HepG2 (cell line): ENCODE measurements around the gene TMED6. TPM values are rescaled to one million over a fixed set of nuclear protein-coding genes. Genes with fewer than 3 reads are reported as not detected.

Source experiments
- CHD2 ChIP-seq: IDR thresholded peaks from 2 replicates; pipeline ENCODE4 v1.6.1; 2011; ENCODE audit warnings: low read depth, low read length, improper control_type of control experiment
- FIP1L1 ChIP-seq: fragments of 200-400 bp; formaldehyde crosslinking; IDR thresholded peaks from 2 replicates; pipeline ENCODE4 v1.6.1; 2018; ENCODE audit warnings: low read depth, mild to moderate bottlenecking, low read length, moderate library complexity, borderline replicate concordance; ENCODE audit not compliant: insufficient read depth
- HNRNPK ChIP-seq: fragments of 200-400 bp; formaldehyde crosslinking; IDR thresholded peaks from 2 replicates; pipeline ENCODE4 v1.6.1; 2018; ENCODE audit warnings: low read length, low read depth, moderate library complexity, mild to moderate bottlenecking; ENCODE audit not compliant: poor library complexity, severe bottlenecking
- KLF15 ChIP-seq: sonication (generic); formaldehyde crosslinking; IDR thresholded peaks from 2 replicates; pipeline ENCODE4 v1.8.1; 2023; ENCODE audit warnings: borderline replicate concordance, mild to moderate bottlenecking, inconsistent platforms, missing genetic modification reagents, mixed read lengths
- NCOA1 ChIP-seq: sonication (generic); formaldehyde crosslinking; IDR thresholded peaks from 2 replicates; pipeline ENCODE4 v1.9.0; 2021; ENCODE audit warnings: missing genetic modification reagents
- NFIB ChIP-seq: sonication (generic); formaldehyde crosslinking; IDR thresholded peaks from 2 replicates; pipeline ENCODE4 v1.9.0; 2021; ENCODE audit warnings: missing genetic modification reagents, mild to moderate bottlenecking, borderline replicate concordance
- ZKSCAN8 ChIP-seq: IDR thresholded peaks from 2 replicates; pipeline ENCODE4 v1.6.1; 2016; ENCODE audit warnings: borderline replicate concordance, missing genetic modification reagents, missing compliant biosample characterization
- ZNF558 ChIP-seq: sonication (generic); formaldehyde crosslinking; IDR thresholded peaks from 2 replicates; pipeline ENCODE4 v1.9.0; 2022; ENCODE audit warnings: mild to moderate bottlenecking, missing genetic modification reagents, borderline replicate concordance
- ZNF644 ChIP-seq: IDR thresholded peaks from 2 replicates; pipeline ENCODE4 v1.6.1; 2016; ENCODE audit warnings: low read depth
- ZNF747 ChIP-seq: sonication (generic); formaldehyde crosslinking; IDR thresholded peaks from 2 replicates; pipeline ENCODE4 v1.8.1; 2023; ENCODE audit warnings: missing genetic modification reagents, mild to moderate bottlenecking, borderline replicate concordance
- polyA plus RNA-seq, 8 experiments: library from polyadenylated mRNA; depleted of rRNA in 3 of 8; stranded (reverse) in 7 of 8; unstranded in 1 of 8; fragments of >200 nt; fragmentation: Illumina TruSeq in 4 of 8; extraction: Trizol in 4 of 8; gene quantifications; 2 replicates each; pipeline versions ENCODE4 v1.2.1 to v1.2.3, GENCODE V29; 2011 to 2016; ENCODE audit warnings: low read depth in 4 of 8, missing spikeins in 1 of 8, mixed read lengths in 1 of 8; ENCODE audit not compliant: insufficient read depth in 1 of 8
- total RNA-seq, 5 experiments: library from RNA; depleted of rRNA; stranded (reverse); fragments of >200 nt; fragmentation: Illumina TruSeq; extraction: Trizol; gene quantifications; 2 replicates each; pipeline ENCODE4 v1.2.3, GENCODE V29; 2016; ENCODE audit warnings: low read depth in 1 of 5
- TF ChIP-seq, protein P1 (sequence below): sonication (generic); formaldehyde crosslinking; conservative IDR thresholded peaks from 2 replicates; pipeline ENCODE4 v1.4.0; 2020; ENCODE audit warnings: missing genetic modification reagents
- TF ChIP-seq, protein P2 (sequence below): sonication (generic); formaldehyde crosslinking; IDR thresholded peaks from 2 replicates; pipeline ENCODE4 v1.9.0; 2021; ENCODE audit warnings: missing genetic modification reagents, mild to moderate bottlenecking, borderline replicate concordance
- TF ChIP-seq, protein P3 (sequence below): sonication (generic); formaldehyde crosslinking; IDR thresholded peaks from 2 replicates; pipeline ENCODE4 v1.4.0; 2020; ENCODE audit warnings: missing genetic modification reagents
- TF ChIP-seq, protein P4 (sequence below): sonication (generic); formaldehyde crosslinking; IDR thresholded peaks from 2 replicates; pipeline ENCODE4 v1.4.0; 2020; ENCODE audit warnings: missing genetic modification reagents
- TF ChIP-seq, protein P5 (sequence below): IDR thresholded peaks from 2 replicates; pipeline ENCODE4 v1.6.1; 2016; ENCODE audit warnings: low read depth, control low read depth

Gene TMED6
- total and polyA plus RNA-seq, 2 of the 13 experiments (the other 11 are each of a cell fraction or from before 2014, with no cell fraction given) = 9.8 to 14.4 TPM

DNA sequence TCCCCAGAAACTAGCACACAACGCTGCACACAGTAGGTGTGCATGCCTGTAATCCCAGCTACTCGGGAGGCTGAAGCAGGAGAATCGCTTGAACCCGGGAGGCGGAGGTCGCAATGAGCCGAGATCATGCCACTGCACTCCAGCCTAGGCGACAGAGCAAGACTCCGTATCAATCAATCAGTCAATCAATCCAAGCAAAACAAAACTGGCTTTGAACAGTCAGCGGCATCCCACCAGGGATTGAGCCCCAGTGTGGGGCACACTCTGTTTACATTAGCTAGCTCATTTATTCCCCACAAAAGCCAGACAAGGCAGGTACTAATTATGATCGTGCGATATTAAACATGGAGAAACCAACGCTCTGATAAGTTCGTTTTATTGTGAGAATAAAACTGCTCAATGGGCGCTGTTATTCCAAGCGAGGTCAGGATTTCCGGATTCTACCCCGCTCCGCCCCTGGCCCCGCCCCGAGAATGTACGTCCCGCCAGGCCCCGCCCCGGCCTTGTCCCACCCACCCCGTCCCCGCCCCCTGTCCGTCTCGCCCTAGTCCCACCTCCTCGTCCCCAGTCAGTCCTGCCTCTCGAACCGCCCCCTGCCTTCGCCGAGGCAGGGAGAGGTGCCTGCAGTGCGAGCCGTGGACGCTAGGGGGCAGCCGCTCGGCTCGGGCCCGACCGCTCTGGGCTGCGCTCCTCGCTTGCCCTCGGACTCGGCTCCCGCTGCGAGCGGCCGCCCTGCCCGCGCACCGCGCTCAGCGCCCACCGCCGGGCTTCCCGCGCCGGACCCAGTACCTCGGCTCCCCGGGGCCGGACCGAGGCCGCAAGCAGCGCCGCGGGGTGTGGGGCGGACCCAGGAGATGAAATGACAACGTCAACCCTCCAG is 40.7 kb downstream of the TMED6 start, which contains the start of gene VPS4A (continued):
- TF ChIP-seq, protein P1, sequence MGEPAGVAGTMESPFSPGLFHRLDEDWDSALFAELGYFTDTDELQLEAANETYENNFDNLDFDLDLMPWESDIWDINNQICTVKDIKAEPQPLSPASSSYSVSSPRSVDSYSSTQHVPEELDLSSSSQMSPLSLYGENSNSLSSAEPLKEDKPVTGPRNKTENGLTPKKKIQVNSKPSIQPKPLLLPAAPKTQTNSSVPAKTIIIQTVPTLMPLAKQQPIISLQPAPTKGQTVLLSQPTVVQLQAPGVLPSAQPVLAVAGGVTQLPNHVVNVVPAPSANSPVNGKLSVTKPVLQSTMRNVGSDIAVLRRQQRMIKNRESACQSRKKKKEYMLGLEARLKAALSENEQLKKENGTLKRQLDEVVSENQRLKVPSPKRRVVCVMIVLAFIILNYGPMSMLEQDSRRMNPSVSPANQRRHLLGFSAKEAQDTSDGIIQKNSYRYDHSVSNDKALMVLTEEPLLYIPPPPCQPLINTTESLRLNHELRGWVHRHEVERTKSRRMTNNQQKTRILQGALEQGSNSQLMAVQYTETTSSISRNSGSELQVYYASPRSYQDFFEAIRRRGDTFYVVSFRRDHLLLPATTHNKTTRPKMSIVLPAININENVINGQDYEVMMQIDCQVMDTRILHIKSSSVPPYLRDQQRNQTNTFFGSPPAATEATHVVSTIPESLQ (CRISPR knock-in tag) = no peak
- 0 out of 2 replicates have a peak, but pooled peaks have one; percentile 17 for TF ChIP-seq ZNF558 (CRISPR knock-in tag)
- no peak for TF ChIP-seq FIP1L1
- TF ChIP-seq, protein P2, sequence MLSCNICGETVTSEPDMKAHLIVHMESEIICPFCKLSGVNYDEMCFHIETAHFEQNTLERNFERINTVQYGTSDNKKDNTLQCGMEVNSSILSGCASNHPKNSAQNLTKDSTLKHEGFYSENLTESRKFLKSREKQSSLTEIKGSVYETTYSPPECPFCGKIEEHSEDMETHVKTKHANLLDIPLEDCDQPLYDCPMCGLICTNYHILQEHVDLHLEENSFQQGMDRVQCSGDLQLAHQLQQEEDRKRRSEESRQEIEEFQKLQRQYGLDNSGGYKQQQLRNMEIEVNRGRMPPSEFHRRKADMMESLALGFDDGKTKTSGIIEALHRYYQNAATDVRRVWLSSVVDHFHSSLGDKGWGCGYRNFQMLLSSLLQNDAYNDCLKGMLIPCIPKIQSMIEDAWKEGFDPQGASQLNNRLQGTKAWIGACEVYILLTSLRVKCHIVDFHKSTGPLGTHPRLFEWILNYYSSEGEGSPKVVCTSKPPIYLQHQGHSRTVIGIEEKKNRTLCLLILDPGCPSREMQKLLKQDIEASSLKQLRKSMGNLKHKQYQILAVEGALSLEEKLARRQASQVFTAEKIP (CRISPR knock-in tag) = no peak
- TF ChIP-seq, protein P3, sequence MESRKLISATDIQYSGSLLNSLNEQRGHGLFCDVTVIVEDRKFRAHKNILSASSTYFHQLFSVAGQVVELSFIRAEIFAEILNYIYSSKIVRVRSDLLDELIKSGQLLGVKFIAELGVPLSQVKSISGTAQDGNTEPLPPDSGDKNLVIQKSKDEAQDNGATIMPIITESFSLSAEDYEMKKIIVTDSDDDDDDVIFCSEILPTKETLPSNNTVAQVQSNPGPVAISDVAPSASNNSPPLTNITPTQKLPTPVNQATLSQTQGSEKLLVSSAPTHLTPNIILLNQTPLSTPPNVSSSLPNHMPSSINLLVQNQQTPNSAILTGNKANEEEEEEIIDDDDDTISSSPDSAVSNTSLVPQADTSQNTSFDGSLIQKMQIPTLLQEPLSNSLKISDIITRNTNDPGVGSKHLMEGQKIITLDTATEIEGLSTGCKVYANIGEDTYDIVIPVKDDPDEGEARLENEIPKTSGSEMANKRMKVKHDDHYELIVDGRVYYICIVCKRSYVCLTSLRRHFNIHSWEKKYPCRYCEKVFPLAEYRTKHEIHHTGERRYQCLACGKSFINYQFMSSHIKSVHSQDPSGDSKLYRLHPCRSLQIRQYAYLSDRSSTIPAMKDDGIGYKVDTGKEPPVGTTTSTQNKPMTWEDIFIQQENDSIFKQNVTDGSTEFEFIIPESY (CRISPR knock-in tag) = peak; percentile 56; the same call in 1 of the 2 replicates
- TF ChIP-seq, protein P4, sequence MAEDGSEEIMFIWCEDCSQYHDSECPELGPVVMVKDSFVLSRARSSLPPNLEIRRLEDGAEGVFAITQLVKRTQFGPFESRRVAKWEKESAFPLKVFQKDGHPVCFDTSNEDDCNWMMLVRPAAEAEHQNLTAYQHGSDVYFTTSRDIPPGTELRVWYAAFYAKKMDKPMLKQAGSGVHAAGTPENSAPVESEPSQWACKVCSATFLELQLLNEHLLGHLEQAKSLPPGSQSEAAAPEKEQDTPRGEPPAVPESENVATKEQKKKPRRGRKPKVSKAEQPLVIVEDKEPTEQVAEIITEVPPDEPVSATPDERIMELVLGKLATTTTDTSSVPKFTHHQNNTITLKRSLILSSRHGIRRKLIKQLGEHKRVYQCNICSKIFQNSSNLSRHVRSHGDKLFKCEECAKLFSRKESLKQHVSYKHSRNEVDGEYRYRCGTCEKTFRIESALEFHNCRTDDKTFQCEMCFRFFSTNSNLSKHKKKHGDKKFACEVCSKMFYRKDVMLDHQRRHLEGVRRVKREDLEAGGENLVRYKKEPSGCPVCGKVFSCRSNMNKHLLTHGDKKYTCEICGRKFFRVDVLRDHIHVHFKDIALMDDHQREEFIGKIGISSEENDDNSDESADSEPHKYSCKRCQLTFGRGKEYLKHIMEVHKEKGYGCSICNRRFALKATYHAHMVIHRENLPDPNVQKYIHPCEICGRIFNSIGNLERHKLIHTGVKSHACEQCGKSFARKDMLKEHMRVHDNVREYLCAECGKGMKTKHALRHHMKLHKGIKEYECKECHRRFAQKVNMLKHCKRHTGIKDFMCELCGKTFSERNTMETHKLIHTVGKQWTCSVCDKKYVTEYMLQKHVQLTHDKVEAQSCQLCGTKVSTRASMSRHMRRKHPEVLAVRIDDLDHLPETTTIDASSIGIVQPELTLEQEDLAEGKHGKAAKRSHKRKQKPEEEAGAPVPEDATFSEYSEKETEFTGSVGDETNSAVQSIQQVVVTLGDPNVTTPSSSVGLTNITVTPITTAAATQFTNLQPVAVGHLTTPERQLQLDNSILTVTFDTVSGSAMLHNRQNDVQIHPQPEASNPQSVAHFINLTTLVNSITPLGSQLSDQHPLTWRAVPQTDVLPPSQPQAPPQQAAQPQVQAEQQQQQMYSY = peak; percentile 33; the same call in 1 of the 2 replicates
- TF ChIP-seq KLF15 (CRISPR knock-in tag) = no peak
- peak; percentile 83 for TF ChIP-seq HNRNPK
- TF ChIP-seq, protein P5, sequence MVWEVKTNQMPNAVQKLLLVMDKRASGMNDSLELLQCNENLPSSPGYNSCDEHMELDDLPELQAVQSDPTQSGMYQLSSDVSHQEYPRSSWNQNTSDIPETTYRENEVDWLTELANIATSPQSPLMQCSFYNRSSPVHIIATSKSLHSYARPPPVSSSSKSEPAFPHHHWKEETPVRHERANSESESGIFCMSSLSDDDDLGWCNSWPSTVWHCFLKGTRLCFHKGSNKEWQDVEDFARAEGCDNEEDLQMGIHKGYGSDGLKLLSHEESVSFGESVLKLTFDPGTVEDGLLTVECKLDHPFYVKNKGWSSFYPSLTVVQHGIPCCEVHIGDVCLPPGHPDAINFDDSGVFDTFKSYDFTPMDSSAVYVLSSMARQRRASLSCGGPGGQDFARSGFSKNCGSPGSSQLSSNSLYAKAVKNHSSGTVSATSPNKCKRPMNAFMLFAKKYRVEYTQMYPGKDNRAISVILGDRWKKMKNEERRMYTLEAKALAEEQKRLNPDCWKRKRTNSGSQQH (CRISPR knock-in tag) = peak; percentile 92
- TF ChIP-seq ZNF644 = no peak
- TF ChIP-seq ZKSCAN8 = no peak; the same call in 1 of the 2 replicates
- peak; percentile 85 for TF ChIP-seq ZNF747
- TF ChIP-seq NFIB (CRISPR knock-in tag) = no peak
- peak; percentile 34; the same call in 1 of the 2 replicates for TF ChIP-seq CHD2
- TF ChIP-seq NCOA1 (CRISPR knock-in tag) = no peak
